GM12873 (cell line): ENCODE data around the gene UBE2Z.

ENCODE experiments used
- TF ChIP-seq, protein P1 (sequence below): IDR thresholded peaks from 2 replicates; pipeline ENCODE4 v1.5.1; 2012; ENCODE audit warnings: low read depth, mild to moderate bottlenecking, moderate library complexity, low read length, control low read depth; ENCODE audit not compliant: insufficient read depth; ENCODE audit errors: missing control alignments

UBE2Z gene

DNA sequence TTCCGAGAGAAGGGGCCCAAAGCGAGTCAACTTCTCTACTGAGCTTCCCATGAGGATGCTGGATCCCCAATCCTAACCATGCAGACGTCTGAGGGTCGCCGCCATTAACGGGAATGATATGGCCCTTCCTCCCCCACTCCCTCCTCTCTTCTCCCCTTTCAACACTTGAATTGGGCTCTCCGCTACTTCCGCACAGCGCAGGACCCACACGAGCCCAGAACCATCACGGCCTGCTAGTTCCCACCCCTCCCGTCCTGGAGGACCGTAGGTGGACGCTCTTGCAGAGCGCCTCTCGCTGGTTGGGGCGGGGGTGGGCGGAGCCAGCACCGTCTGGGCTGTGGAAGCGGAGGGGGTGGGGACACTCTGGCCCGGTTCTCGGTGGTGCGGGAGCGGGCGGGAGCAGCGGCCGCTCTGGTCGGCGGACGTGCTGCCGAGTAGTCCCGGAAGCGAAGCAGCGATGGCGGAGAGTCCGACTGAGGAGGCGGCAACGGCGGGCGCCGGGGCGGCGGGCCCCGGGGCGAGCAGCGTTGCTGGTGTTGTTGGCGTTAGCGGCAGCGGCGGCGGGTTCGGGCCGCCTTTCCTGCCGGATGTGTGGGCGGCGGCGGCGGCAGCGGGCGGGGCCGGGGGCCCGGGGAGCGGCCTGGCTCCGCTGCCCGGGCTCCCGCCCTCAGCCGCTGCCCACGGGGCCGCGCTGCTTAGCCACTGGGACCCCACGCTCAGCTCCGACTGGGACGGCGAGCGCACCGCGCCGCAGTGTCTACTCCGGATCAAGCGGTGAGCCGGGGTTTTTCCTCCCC, at the start of gene UBE2Z:
TSS of gene UBE2Z (plus strand) at position 361 of the 797 bp plus-strand sequence. CDS start at position 458, 97 bp downstream.
- TF ChIP-seq, protein P1, sequence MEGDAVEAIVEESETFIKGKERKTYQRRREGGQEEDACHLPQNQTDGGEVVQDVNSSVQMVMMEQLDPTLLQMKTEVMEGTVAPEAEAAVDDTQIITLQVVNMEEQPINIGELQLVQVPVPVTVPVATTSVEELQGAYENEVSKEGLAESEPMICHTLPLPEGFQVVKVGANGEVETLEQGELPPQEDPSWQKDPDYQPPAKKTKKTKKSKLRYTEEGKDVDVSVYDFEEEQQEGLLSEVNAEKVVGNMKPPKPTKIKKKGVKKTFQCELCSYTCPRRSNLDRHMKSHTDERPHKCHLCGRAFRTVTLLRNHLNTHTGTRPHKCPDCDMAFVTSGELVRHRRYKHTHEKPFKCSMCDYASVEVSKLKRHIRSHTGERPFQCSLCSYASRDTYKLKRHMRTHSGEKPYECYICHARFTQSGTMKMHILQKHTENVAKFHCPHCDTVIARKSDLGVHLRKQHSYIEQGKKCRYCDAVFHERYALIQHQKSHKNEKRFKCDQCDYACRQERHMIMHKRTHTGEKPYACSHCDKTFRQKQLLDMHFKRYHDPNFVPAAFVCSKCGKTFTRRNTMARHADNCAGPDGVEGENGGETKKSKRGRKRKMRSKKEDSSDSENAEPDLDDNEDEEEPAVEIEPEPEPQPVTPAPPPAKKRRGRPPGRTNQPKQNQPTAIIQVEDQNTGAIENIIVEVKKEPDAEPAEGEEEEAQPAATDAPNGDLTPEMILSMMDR: peak; percentile 18

DNA sequence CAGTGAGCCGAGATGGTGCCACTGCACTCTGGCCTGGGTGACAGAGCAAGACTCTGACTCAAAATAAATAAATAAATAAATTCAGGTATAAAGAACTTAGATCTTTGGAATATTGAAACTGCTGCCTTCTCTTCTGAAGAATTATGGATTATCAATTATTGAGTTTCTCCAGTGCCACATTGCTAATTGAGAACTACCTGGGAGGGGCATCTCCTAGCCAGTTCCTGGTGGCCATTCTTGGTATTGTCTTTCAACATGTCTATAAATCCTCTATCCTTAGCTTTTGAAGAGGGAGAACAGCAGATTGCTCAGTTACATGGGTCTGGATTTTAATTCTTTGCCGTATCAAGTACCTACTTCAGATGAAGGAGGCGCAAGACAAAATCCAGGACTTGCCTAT, 48.2 kb upstream of the UBE2Z start:
- TF ChIP-seq, protein P1: peak; percentile 39

DNA sequence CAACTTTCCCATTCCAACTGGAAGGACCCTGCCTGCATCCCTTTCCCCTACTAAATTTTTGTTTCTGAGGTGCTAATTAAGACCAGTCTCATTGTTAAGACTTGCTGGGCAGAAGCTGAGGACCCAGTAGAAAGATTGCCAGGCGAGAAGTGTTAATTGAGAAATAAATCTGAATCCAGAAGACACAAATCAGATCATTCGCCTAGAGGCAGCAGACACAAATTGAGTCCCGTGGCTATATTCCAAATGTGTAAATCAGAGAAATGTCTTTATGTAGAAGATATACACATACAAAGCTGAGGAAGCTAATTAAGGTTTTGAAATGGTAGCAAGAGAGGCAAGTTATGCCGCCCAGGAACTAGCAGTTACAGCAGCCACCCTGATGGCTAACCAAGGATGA, 47.8 kb upstream of the UBE2Z start:
- TF ChIP-seq, protein P1: no peak

DNA sequence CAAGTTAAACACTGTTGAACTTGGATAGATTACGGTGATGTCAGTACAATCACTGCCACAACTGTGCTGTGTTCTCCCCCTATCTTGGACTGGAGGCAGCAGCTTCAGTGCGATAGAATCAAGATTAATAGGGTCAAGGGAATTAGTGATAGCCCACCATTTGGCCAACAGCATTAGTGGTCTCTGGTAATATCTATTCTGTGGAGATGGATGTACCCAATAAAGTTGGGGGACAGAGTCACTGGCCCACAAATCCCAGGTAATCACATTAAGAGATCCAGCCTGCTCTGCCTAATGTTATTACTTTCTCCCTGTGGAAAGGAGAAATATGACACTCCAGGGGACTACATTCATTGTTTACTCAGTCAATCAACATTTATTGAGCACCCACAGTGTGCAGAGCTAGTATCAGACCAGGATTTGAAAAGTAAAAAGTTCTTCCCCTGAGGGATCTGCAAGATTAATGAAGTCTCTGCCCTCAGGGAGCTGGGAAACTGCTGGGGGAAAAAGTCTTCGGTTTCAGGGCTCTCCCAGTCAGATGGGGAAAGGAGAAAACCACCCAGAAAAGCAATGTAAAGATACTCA, 39.2 kb upstream of the UBE2Z start:
- TF ChIP-seq, protein P1: no peak

DNA sequence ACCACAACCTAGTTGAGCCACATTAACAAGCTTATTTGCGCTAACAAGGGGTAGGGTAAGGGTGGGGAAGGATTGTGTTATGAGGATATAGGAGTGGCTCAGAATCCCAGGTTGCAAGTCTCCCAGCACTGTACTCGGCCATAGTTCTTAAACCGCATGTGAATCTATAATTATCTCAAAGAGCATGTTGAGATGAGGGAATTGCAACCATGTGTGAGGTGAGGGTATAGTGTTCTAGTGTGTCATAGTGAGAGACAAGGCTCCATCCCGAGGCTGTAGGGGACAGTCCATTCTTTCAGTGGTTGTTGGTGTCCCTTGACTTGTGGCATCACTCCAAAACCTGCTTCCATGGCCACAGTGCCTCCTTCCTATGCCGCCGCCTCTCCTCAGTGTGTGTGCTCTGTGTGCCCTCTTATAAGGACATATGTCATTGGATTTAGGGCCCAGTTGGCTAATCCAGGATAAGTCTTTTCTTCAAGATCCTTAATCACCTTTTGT, 38.3 kb upstream of the UBE2Z start:
- TF ChIP-seq, protein P1: no peak

DNA sequence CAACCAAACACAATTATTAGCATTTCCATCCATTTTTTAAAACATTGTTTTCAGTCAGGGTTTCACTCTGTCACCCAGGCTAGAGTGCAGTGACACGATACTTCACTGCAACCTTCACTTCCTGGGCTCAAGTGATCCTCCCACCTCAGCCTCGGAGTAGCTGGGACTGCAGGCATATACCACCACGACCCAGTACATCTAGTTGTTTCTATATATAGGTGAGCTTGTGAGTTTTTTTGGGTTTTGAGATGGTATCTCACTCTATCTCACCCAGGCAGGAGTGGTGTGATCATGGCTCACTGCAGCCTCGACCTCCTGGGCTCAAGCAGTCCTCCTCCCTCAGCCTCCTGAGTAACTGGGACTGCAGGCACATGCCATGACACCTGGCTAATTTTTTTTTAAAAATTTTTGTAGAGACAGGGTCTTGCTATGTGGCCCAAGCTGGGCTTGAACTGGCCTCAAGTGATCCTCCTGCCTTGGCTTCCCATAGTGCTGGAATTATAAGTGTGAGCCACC, 37.1 kb upstream of the UBE2Z start:
- TF ChIP-seq, protein P1: no peak

DNA sequence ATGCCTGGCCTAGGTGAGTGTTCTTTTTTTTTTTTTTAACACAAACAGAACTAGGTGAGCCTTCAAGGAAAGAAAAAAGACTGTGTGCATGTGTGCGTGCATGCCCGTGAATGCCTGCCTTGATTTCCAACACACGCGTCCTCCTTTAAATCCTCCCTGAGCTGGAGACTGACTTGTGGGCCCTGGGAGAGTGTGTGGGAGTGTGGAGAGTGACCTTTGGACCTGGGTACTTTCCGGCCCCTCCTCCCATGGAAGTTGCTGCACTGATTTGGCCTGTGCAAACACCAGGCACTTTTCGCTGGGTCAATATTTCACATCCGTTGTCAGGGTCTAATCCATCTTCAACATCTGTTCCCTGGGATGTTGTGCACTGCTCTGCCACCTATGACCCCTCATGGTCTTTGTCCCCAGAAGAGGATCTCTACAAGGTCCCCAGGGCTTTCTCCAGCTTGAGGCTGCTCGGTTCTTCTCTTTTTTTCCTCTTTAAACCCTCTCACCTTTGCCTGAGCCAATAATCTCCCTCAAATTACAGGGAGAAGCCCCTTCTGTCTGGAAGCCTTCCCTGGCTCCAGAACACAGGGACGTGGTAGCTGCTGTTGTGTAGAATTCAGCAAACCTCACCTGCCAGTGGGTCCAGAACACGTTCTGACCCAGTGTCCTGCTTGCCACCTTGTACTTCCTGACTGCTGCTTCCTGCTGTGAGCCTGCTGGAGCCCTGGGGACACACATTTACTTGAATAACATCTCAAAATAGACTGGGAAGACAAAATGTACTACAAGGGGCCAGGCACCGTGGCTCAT, 36.5 kb upstream of the UBE2Z start:
- TF ChIP-seq, protein P1: no peak
